SU-DHL-6 (cell line): ENCODE results near the gene ARMH2.

ENCODE experiments used
- H2AFZ ChIP-seq: fragments of 200-600 bp; sonication (generic); 2 replicates; pipeline ENCODE4 v1.6.1; 2014; ENCODE audit warnings: low read depth, mild to moderate bottlenecking, moderate library complexity, mixed read lengths, antibody characterized with exemption, low read length; ENCODE audit not compliant: severe bottlenecking
- H3F3A ChIP-seq: fragments of 200-600 bp; shearing (Covaris generic); 2 replicates; pipeline ENCODE4 v1.6.0; 2016; ENCODE audit warnings: antibody characterized with exemption, mild to moderate bottlenecking; ENCODE audit not compliant: insufficient read depth
- H3K27ac ChIP-seq: fragments of 200-600 bp; sonication (generic); 2 replicates; pipeline ENCODE4 v1.5.1; 2016; ENCODE audit warnings: low read depth, mild to moderate bottlenecking, low read length, moderate library complexity, mixed read lengths
- H3K27me3 ChIP-seq: fragments of 200-600 bp; sonication (generic), shearing (Covaris generic); 2 replicates; pipeline ENCODE4 v1.6.0; 2014; ENCODE audit warnings: mild to moderate bottlenecking, low read length
- H3K36me3 ChIP-seq: fragments of 200-600 bp; sonication (generic); 2 replicates; pipeline ENCODE4 v1.6.1; 2014; ENCODE audit warnings: mild to moderate bottlenecking, low read length, mixed read lengths
- H3K4me2 ChIP-seq: fragments of 300-600, 200-600 bp; shearing (Covaris generic), sonication (generic); 2 replicates; pipeline ENCODE4 v1.6.0; 2014; ENCODE audit warnings: low read length, low read depth, mild to moderate bottlenecking; ENCODE audit not compliant: poor library complexity, severe bottlenecking
- H3K4me3 ChIP-seq: fragments of 200-600 bp; sonication (generic); 2 replicates; pipeline ENCODE4 v1.5.1; 2014; ENCODE audit warnings: antibody characterized with exemption, low read length, mild to moderate bottlenecking, mixed read lengths; ENCODE audit not compliant: insufficient read depth, poor library complexity, severe bottlenecking
- H3K79me2 ChIP-seq: fragments of 200-600 bp; sonication (generic); 2 replicates; pipeline ENCODE4 v1.6.1; 2014; ENCODE audit warnings: mild to moderate bottlenecking, low read length, moderate library complexity; ENCODE audit not compliant: insufficient read depth
- H3K9ac ChIP-seq: fragments of 200-600 bp; sonication (generic); 2 replicates; pipeline ENCODE4 v1.7.0; 2014; ENCODE audit warnings: mild to moderate bottlenecking, low read length
- H3K9me2 ChIP-seq: fragments of 200-600 bp; sonication (generic); replicated peaks from 2 replicates; pipeline ENCODE4 v1.6.1; 2014; ENCODE audit warnings: low read length; ENCODE audit not compliant: insufficient read depth
- H3K9me3 ChIP-seq: fragments of 200-600 bp; sonication (generic); 2 replicates; pipeline ENCODE4 v1.6.1; 2014; ENCODE audit warnings: low read length, mixed read lengths; ENCODE audit not compliant: insufficient read depth
- H4K20me1 ChIP-seq: fragments of 200-600 bp; sonication (generic); 2 replicates; pipeline ENCODE4 v1.6.1; 2014; ENCODE audit warnings: low read depth, mild to moderate bottlenecking, antibody characterized with exemption, low read length, moderate library complexity, mixed read lengths
- EZH2phosphoT487 ChIP-seq: fragments of 200-600 bp; sonication (generic), shearing (Covaris generic); conservative IDR thresholded peaks from 2 replicates; pipeline ENCODE4 v1.6.1; 2018; ENCODE audit warnings: mild to moderate bottlenecking, antibody characterized with exemption, low read length, moderate library complexity, mixed read lengths
- TF ChIP-seq, protein P1 (sequence below): fragments of 200-600 bp; sonication (generic); IDR thresholded peaks from one replicate; pipeline ENCODE4 v1.5.1; 2017; ENCODE audit warnings: antibody characterized with exemption, mild to moderate bottlenecking, low read length, moderate library complexity; ENCODE audit not compliant: insufficient read depth, poor library complexity, severe bottlenecking

The ARMH2 gene

DNA sequence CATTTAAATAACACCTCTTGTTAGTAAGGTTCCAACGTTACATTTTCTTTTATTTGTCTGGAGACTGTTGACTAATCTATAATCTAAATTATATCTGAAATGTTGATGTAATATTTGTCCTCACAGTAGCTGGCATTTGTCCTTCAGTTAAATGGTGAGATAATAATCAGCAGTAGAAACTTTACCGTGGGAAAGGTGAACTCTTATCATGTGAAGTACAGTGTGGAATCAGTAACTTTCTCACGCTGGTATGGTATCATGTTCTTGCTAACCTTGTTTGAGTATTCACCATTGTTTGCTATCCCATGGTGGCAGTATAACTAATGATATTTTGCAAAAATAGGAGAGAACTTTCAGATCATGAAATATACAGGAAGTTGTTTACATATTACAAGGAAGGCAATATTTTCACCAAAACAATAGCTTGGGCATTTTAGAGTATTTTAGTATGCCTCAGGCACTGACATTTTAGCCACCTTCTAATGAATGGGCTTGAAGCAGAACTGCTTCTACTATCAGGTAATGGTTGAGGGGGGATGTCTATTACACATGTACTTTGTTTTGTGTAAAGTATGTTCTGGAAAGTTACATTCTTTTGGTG, 19.2 kb downstream of the ARMH2 start:
- no peaks in the 10 kb centered on the region for H3K27me3 ChIP-seq
- H3K9me3 ChIP-seq, result no peaks in the 10 kb centered on the region
- H3K4me2 ChIP-seq, result peak overlapping the region; percentile 82
- no peaks in the 10 kb centered on the region for H3K9me2 ChIP-seq
- H3K79me2 ChIP-seq, result peaks cover 74% of the 10 kb centered on the region
- no peak overlapping the region for H3K4me3 ChIP-seq
- peaks cover 80% of the 10 kb centered on the region for H3K36me3 ChIP-seq
- H3K27ac ChIP-seq, result peak overlapping the region; percentile 1; the same call in 1 of the 2 replicates
- H4K20me1 ChIP-seq, result peaks cover 59% of the 10 kb centered on the region
- TF ChIP-seq EZH2phosphoT487, result no peak
- TF ChIP-seq, protein P1, sequence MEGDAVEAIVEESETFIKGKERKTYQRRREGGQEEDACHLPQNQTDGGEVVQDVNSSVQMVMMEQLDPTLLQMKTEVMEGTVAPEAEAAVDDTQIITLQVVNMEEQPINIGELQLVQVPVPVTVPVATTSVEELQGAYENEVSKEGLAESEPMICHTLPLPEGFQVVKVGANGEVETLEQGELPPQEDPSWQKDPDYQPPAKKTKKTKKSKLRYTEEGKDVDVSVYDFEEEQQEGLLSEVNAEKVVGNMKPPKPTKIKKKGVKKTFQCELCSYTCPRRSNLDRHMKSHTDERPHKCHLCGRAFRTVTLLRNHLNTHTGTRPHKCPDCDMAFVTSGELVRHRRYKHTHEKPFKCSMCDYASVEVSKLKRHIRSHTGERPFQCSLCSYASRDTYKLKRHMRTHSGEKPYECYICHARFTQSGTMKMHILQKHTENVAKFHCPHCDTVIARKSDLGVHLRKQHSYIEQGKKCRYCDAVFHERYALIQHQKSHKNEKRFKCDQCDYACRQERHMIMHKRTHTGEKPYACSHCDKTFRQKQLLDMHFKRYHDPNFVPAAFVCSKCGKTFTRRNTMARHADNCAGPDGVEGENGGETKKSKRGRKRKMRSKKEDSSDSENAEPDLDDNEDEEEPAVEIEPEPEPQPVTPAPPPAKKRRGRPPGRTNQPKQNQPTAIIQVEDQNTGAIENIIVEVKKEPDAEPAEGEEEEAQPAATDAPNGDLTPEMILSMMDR, result no peak
- H3F3A ChIP-seq, result peaks cover 31% of the 10 kb centered on the region
- no peak overlapping the region for H2AFZ ChIP-seq
- H3K9ac ChIP-seq, result no peak overlapping the region

DNA sequence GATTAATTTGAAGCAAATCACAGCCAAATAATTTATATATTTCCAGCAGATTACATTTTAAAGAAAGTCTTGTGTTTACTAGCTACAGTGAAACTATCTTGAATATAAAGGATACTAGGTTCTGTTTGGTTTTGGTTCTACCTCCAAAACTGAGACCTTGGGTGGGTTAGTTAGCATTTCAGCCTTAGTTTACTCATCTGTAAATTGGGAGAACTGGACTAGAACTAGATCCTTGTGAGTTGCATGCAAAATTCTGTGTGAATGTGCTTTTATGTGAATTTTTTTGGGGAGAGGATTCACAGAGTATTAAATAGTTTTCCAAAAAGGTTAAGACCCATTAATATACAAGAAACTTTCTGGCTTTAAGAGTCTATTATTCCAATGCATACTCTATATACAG, 19.8 kb downstream of the ARMH2 start:
- no peak overlapping the region for H3K9ac ChIP-seq
- peaks cover 30% of the 10 kb centered on the region for H3F3A ChIP-seq
- H3K27ac ChIP-seq, result no peak overlapping the region
- no peaks in the 10 kb centered on the region for H3K9me3 ChIP-seq
- peak overlapping the region; percentile 82 for H3K4me2 ChIP-seq
- H4K20me1 ChIP-seq, result peaks cover 54% of the 10 kb centered on the region
- no peaks in the 10 kb centered on the region for H3K27me3 ChIP-seq
- H3K36me3 ChIP-seq, result peaks cover 73% of the 10 kb centered on the region
- H3K4me3 ChIP-seq, result no peak overlapping the region
- H3K79me2 ChIP-seq, result peaks cover 74% of the 10 kb centered on the region
- H3K9me2 ChIP-seq, result no peaks in the 10 kb centered on the region
- H2AFZ ChIP-seq, result no peak overlapping the region
- no peak for TF ChIP-seq EZH2phosphoT487
- TF ChIP-seq, protein P1, result no peak

DNA sequence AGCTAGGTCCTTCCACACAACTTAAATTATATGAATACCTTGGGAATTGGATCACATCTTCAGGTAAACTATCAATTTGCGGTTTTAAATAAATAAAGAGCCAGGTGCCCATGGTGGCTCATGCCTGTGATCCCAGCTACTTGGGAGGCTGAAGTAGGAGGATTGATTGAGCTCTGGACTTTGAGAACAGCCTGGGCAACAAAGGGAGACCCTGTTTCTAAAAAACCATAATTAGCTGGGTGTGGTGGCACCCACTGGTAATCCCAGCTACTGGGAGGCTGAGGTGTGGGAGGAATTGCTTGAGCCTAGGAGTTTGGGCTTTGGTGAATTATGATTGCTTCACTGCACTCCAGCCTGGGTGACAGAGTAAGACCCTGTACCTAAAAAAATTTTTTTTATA, 20.6 kb downstream of the ARMH2 start:
- H3K79me2 ChIP-seq, result peaks cover 72% of the 10 kb centered on the region
- no peak for TF ChIP-seq EZH2phosphoT487
- TF ChIP-seq, protein P1, result no peak
- H3K9me2 ChIP-seq, result no peaks in the 10 kb centered on the region
- H3K36me3 ChIP-seq, result peaks cover 66% of the 10 kb centered on the region
- peak overlapping the region; percentile 77; the same call in 1 of the 2 replicates for H3K9ac ChIP-seq
- H3F3A ChIP-seq, result peaks cover 30% of the 10 kb centered on the region
- no peaks in the 10 kb centered on the region for H3K9me3 ChIP-seq
- peaks cover 54% of the 10 kb centered on the region for H4K20me1 ChIP-seq
- peak overlapping the region; percentile 82 for H3K4me2 ChIP-seq
- no peak overlapping the region for H3K4me3 ChIP-seq
- no peak overlapping the region for H3K27ac ChIP-seq
- H2AFZ ChIP-seq, result no peak overlapping the region
- H3K27me3 ChIP-seq, result no peaks in the 10 kb centered on the region
